Skeletal muscle satellite cell (primary cell): Measurements from ENCODE around the gene BRMS1.
"Not testable (repeated sequence)": the region's sequence is repeated elsewhere in the genome, so short reads cannot be mapped to it uniquely, and the experiment has no call there.

Experiments used
- H3K27me3 ChIP-seq: 2 replicates; pipeline ENCODE4 v1.7.0; 2013; ENCODE audit warnings: low read length; ENCODE audit not compliant: control insufficient read depth, insufficient read depth
- H3K36me3 ChIP-seq: 2 replicates; pipeline ENCODE4 v1.7.0; 2013; ENCODE audit warnings: mild to moderate bottlenecking, control low read depth, low read length; ENCODE audit not compliant: insufficient read depth
- H3K4me1 ChIP-seq: 2 replicates; pipeline ENCODE4 v1.7.0; 2013; ENCODE audit warnings: low read length; ENCODE audit not compliant: control insufficient read depth, insufficient read depth
- H3K4me2 ChIP-seq: 2 replicates; pipeline ENCODE4 v1.7.0; 2013; ENCODE audit warnings: mild to moderate bottlenecking, low read length
- H3K4me3 ChIP-seq: 2 replicates; pipeline ENCODE4 v1.7.0; 2013; ENCODE audit warnings: low read length
- H3K9ac ChIP-seq: 2 replicates; pipeline ENCODE4 v1.7.0; 2013; ENCODE audit warnings: mild to moderate bottlenecking, low read depth, low read length, moderate library complexity
- H3K9me3 ChIP-seq: replicated peaks from 2 replicates; pipeline ENCODE4 v1.7.0; 2013; ENCODE audit warnings: mild to moderate bottlenecking, control low read depth, low read length

The BRMS1 gene

DNA sequence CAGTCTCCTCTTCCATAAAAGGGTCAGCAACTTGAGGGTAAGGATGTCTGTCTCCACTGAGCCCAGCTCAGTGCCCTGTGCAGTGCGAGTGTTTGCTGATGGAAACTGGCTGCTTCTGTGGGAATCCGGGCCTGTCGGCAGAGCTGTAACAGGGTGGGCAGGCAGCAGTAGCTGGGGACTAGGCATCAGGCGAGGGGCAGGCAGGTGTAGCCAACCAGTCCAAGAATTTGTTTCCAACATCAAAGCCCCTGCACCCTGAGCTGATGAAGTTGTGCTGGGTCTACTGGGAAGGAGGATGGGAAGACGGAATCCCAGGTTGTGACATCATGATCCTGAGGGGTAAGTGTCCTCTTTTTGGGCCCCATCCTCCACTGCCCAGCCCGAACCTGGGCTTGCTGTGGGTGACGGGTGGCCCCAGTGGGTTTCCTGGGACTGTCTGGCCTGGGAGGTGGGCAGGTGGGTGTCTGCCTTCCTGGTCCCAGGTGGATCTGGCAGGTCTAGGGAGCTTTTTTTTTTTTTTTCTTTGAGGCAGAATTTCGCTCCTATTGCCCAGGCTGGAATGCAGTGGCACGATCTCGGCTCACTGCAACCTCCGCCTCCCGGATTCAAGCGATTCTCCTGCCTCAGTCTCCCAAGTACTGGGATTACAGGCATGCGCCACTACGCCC, 15.6 kb upstream of the BRMS1 start:
- no peak overlapping the region for H3K9ac ChIP-seq
- no peak overlapping the region for H3K4me3 ChIP-seq
- no peak overlapping the region for H3K4me2 ChIP-seq
- H3K27me3 ChIP-seq = peaks cover 3% of the 10 kb centered on the region
- H3K4me1 ChIP-seq = no peaks in the 10 kb centered on the region
- no peaks in the 10 kb centered on the region for H3K9me3 ChIP-seq
- H3K36me3 ChIP-seq = no peaks in the 10 kb centered on the region

- Histone ChIP-seq H3K36me3 (no peaks in the 10 kb centered on the region), H3K27me3 (peaks cover 3% of the 10 kb centered on the region), H3K4me3 (no peak overlapping the region), H3K4me2 (no peak overlapping the region), H3K9ac (no peak overlapping the region), H3K9me3 (no peaks in the 10 kb centered on the region), H3K4me1 (no peaks in the 10 kb centered on the region)
Measured at GRCh38 chr11:66359662-66360087, 14.8 kb upstream of the BRMS1 start.

GRCh38 chr11:66350560-66351235, 5.8 kb upstream of the BRMS1 start:
- not testable (repeated sequence) for H3K9ac ChIP-seq, H3K4me3 ChIP-seq, H3K9me3 ChIP-seq, H3K27me3 ChIP-seq, H3K4me2 ChIP-seq, H3K36me3 ChIP-seq
- H3K4me1 ChIP-seq = peaks cover 16% of the 10 kb centered on the region

DNA sequence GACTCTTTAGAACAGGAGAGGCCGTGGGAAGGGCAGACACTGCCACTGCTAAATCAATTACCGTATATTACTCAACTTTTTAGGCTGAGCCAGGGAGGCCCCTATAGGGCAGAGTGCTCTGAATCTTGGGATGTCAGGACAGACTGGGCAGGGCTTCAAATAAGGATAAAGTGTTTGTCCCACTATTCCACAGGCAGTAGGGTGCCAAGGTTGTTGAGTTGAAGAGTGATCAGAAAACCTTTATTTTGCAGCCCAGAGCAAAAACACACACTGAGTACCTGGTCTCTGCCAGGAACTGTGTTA, 4.1 kb upstream of the BRMS1 start:
- no peaks in the 10 kb centered on the region for H3K9me3 ChIP-seq
- H3K4me3 ChIP-seq = no peak overlapping the region
- H3K4me2 ChIP-seq = no peak overlapping the region
- H3K9ac ChIP-seq = no peak overlapping the region
- H3K36me3 ChIP-seq = no peaks in the 10 kb centered on the region
- no peaks in the 10 kb centered on the region for H3K27me3 ChIP-seq
- H3K4me1 ChIP-seq = peaks cover 27% of the 10 kb centered on the region

DNA sequence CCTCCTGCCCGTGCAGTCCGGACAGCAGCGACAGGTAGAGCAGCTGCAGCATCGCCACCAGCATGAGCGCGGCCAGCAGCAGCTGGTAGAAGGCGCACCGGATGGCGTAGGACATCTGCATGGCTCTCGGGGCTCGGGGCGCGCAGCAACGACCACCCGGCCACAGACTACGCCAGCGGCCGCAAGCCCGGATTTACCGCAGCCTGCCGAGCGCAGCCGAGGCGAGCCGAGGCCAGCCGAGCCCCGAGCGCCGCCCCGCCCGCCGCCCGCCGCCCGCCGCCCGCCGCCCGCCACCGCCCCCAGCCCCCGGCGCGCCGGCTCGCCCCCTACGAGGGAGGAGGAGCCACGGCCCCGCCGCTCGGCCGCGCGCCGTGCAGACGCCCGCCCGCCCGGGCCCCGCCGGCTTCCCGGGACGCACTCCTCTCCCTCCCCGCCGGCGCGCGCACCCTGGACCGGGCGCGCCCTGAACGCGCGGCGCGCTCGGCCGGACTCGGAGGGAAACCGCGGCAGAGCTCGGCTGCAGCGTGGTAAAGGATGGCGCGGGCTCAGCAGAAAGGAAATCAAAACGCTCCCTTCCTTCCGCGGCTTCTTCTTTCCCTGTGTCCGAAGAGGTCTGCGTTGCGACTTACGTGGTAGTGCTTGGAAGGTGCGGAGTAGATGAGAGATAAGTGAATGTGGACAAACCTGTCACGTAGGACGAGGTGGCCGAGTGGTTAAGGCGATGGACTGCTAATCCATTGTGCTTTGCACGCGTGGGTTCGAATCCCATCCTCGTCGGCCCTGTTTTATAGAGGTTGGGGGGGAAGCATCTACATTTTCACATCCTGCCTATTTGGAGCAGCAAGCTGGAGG, 2.7 kb upstream of the BRMS1 start, which contains the start of gene B4GAT1:
B4GAT1 (minus strand) TSS at position 205 of the 852 bp plus-strand sequence; CDS start at position 121, 84 bp downstream.
- Histone ChIP-seq H3K4me1 (peaks cover 28% of the 10 kb centered on the region), H3K27me3 (no peaks in the 10 kb centered on the region), H3K4me2 (peak within 1 kb of the TSS; percentile 97), H3K9me3 (no peaks in the 10 kb centered on the region), H3K36me3 (peaks cover 7% of the 10 kb centered on the region), H3K4me3 (peak within 1 kb of the TSS; percentile 94), H3K9ac (peak within 1 kb of the TSS; percentile 81)

DNA sequence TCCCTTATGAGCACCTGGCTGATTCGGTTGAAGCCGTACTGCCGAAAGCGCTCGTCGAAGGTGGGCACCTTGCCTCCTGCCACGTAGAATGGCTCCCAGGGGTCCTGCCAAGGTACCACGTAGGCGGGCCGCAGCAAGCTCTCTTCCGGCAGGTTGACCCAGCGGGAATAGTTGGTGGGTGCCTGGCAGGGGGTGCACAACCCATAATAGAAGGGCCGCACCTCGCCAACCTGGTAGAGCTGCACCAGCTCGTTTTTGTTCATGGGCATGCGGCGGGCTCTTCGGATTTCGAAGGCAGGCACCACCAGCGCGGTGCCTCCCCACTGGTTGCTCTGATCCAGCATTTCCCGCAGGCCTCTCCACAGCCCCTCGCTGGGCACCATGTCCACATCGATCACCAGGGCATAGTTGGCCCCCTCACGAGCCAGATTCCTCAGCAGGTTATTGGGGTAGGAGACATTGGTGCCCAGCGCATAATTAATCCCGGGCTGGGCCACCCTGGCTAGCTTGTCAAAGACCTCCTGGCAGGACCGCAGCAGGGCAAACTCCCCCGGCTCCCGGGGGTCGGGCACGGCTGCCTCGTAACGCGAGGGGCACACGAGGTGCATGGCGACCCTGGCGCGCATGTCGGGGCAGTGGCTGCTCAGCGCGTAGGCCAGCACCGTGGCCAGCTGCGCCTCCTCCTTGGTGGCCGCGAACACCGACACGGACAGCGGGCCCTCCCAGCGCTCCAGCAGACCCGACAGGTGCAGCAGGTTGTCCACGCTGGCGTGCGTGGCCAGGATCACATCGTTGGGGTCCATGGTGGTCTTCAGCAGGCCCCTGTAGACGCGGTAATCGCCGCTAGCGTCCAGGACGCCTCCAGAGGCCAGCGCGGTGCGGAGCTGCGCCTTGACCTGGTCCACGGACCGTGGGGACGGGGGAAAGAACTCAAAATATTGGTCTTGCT, 1.8 kb upstream of the BRMS1 start:
- H3K9me3 ChIP-seq = no peaks in the 10 kb centered on the region
- peaks cover 28% of the 10 kb centered on the region for H3K4me1 ChIP-seq
- peak overlapping the region; percentile 97 for H3K4me2 ChIP-seq
- peak overlapping the region; percentile 81 for H3K9ac ChIP-seq
- peaks cover 13% of the 10 kb centered on the region for H3K36me3 ChIP-seq
- no peaks in the 10 kb centered on the region for H3K27me3 ChIP-seq
- peak overlapping the region; percentile 94 for H3K4me3 ChIP-seq

DNA sequence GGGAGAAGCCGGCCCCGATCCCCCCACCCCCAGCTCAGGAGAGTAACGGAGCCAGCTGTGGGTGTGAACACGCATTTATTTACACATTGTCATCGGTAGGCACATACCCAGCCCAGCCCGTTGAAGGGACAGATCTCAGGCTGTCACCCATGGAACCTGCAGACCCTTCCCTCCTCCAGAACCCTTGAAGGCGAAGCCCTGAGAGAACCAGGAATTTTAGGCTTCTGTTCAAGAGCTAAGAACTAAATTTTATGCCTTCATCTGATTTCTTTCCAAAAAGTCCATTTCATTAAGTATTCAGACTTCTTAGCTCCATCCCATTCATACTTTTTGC, 379 bp upstream of the BRMS1 start:
- H3K36me3 ChIP-seq = peaks cover 28% of the 10 kb centered on the region
- peak overlapping the region; percentile 92 for H3K4me3 ChIP-seq
- H3K4me2 ChIP-seq = peak overlapping the region; percentile 97
- H3K9ac ChIP-seq = peak overlapping the region; percentile 95
- no peaks in the 10 kb centered on the region for H3K27me3 ChIP-seq
- peaks cover 28% of the 10 kb centered on the region for H3K4me1 ChIP-seq
- no peaks in the 10 kb centered on the region for H3K9me3 ChIP-seq

DNA sequence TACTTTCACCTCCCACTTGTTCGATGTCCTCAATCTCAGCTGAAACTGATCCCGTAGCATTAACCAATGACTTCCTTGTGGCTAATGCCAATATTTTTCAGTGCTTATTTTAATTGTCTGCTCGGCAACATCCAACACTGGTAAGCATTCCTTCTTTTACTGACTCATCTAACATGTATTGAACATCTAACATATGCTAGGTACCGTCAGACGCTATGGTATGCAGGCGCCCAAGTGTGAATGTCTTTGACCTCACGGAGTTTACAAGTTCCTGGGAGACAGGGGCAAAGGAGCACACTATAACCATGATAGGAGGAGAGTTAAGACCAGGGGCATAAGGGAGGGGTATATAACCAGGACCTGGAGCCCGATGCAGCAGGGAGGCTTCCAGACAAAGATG, 1.7 kb downstream of the BRMS1 start:
- Histone ChIP-seq H3K9ac (no peak overlapping the region), H3K4me2 (no peak overlapping the region), H3K9me3 (no peaks in the 10 kb centered on the region), H3K27me3 (no peaks in the 10 kb centered on the region), H3K36me3 (peaks cover 48% of the 10 kb centered on the region), H3K4me1 (peaks cover 26% of the 10 kb centered on the region), H3K4me3 (no peak overlapping the region)

DNA sequence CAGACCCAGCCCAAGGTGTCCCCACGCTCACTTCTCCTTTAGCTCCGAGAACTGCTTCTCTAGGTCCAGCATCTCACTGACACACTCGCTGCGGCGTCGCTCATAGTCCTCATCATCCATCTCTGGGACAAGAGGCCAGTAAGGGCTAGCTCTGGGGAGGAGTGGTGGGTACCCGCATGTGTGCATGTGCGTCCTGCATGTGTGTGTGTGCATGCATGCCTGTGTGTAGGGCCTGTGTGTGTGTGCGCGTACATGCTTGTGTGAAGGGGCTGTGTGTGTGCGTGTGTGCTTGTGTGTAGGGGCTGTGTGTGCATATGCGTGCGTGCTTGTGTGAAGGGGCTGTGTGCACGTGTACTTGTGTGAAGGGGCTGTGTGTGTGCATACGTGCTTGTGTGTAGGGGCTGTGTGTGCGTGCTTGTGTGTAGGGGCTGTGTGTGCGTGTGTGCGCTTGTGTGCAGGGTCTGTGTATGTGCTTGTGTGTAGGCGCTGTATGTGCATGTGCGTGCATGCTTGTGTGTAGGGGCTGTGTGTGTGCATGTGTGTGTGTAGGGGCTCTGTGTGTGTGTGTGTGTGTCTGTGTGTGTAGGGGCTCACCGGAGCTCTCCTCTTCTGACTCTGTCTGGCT, 3.3 kb downstream of the BRMS1 start:
- Histone ChIP-seq H3K9ac (no peak overlapping the region), H3K4me3 (no peak overlapping the region), H3K9me3 (no peaks in the 10 kb centered on the region), H3K27me3 (no peaks in the 10 kb centered on the region), H3K4me1 (peaks cover 36% of the 10 kb centered on the region), H3K36me3 (peaks cover 48% of the 10 kb centered on the region), H3K4me2 (no peak overlapping the region)

DNA sequence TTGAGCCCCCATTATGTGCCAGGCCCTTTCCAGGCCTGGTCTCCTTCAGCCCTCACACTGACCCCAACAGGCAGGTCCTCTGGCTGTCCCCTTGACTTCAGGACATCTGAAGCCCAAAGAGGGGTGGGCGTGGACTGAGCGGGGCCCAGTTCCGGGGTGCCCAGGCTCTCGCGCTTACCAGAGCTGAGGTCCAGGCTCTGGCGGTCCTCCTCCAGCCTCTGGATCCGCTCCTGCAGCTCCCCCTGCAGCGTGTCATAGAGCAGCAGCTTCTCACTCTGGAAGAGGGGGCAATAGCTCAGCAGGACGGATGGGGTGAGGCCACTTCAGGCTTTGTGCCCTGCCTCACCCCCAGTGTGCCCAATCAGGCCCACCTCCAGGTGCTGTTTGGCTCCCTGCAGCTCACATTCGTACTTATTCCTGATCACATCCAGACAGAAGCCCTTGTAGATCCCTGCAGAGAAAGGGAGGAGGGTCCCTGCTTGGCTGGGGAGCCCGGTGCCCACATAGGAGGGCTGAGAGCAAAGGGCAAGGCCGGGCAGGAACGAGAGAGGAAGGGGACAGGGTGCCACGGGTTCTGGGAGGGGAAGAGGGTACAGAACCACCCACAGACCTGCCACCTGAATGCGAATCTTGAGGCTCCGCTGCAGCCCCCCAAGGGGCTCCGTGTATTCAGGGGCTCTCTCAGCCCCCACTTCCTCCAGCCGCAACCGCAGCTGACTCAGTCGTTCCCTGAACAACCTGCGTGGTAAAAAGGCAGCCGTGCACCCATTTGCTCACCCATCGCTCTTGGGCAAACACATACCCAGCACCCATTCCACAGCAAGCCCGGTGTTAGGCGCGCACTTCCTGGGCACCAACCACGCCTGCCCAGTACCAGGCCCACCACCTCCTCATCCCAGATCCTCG, 4.1 kb downstream of the BRMS1 start:
- Histone ChIP-seq H3K4me2 (no peak overlapping the region), H3K9me3 (no peaks in the 10 kb centered on the region), H3K4me3 (no peak overlapping the region), H3K36me3 (peaks cover 48% of the 10 kb centered on the region), H3K27me3 (no peaks in the 10 kb centered on the region), H3K9ac (no peak overlapping the region), H3K4me1 (peaks cover 35% of the 10 kb centered on the region)
